LNCAP (cell line): ENCODE measurements around the gene SLC26A2.

Source experiments
- CTCF ChIP-seq: fragments of 450-650 bp; IDR thresholded peaks from 2 replicates; pipeline ENCODE4 v1.5.1; 2017; ENCODE audit warnings: mild to moderate bottlenecking

The SLC26A2 gene

GRCh38 chr5:149948993-149949392 lies 11.6 kb upstream of the SLC26A2 start:
- TF ChIP-seq CTCF, result no peak

GRCh38 chr5:149951138-149951749 lies 9.3 kb upstream of the SLC26A2 start:
- TF ChIP-seq CTCF, result no peak

- TF ChIP-seq CTCF, result no peak
Measured at GRCh38 chr5:149953436-149954121, 7.0 kb upstream of the SLC26A2 start.

GRCh38 chr5:149954798-149955197 lies 5.8 kb upstream of the SLC26A2 start:
- TF ChIP-seq CTCF, result no peak

GRCh38 chr5:149956685-149957084 lies 3.9 kb upstream of the SLC26A2 start:
- TF ChIP-seq CTCF, result no peak

- TF ChIP-seq CTCF, result no peak
Measured at GRCh38 chr5:149957855-149958254, 2.7 kb upstream of the SLC26A2 start.

GRCh38 chr5:149959406-149960236 lies 937 bp upstream of the SLC26A2 start:
- TF ChIP-seq CTCF, result peak; percentile 60
